Bronchial epithelial cell (primary cell): ENCODE data around the gene USP19. TPM values are rescaled to one million over a fixed set of nuclear protein-coding genes. Genes with fewer than 3 reads are reported as not detected.

Experiments used
- DNase-seq: peaks from one replicate; pipeline ENCODE4 v3.0.0-alpha.2; 2010; ENCODE audit warnings: low read depth
- FAIRE-seq: peaks from 2 replicates; lab custom pipeline; 2011; peaks lifted over from hg19 to GRCh38; lab: Jason Lieb, UNC
- H3K27me3 ChIP-seq: 2 replicates; pipeline ENCODE4 v1.5.1; 2011; ENCODE audit warnings: low read length; ENCODE audit not compliant: control insufficient read depth, insufficient read depth
- H3K36me3 ChIP-seq: 2 replicates; pipeline ENCODE4 v1.5.1; 2011; ENCODE audit warnings: low read length; ENCODE audit not compliant: control insufficient read depth, insufficient read depth
- H3K4me3 ChIP-seq: 2 replicates; pipeline ENCODE4 v1.5.1; 2011; ENCODE audit warnings: mild to moderate bottlenecking, low read depth, low read length, control low read depth
- total RNA-seq: library from RNA; depleted of rRNA; stranded (reverse); fragments of >200 nt; gene quantifications from 2 replicates; pipeline ENCODE4 v1.2.1, GENCODE V29; 2014
- TF ChIP-seq, protein P1 (sequence below): IDR thresholded peaks from 2 replicates; pipeline ENCODE4 v1.5.1; 2011; ENCODE audit warnings: mild to moderate bottlenecking, moderate library complexity, low read length, control low read depth, inconsistent platforms; ENCODE audit not compliant: insufficient read depth, severe bottlenecking

USP19 gene
- total RNA-seq, 1 donor from 2014 or later = 39.5 TPM

DNA sequence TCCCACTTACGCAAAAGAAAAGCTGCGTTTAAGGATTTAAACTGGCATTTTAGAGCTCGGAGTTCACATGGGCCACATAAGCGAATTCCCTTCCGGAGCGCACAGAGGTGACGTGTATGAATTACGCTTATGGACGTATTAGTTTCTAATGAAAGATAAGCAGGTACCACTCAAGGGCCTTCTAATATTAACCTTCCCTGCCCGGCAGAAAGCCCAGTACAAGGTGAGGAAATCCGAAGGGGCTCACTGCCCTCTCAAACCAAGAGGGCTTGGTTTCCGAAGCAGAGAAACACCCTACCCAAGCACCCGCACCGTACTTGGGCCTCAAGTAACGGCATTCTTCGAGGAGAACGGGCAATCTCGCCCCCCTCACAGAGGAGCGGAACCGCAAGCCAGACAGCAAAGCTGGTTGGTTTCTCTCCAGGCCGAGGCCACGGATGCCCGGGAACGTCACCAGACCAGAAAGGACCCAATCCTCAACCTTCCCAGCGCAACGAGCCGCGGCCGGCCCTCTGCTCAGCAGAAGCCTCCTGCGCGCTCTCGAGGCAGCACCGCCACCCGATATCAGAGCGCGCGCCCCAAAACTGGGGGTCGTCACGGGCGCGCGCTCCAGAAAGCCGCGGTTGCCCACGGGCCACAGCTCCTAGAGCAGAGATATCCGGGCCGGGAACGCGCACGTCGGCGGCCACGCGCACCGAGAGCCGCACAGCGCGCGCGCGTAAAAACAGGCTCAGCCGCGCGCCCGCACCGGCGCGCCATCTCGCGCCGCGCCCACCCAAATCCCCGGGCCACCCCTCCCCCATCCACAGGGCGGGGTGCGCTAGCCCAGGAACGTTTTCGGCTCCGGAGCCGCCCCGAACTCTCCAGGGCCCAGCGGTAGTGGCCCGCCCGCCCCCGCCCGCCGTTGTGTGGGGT, 27.4 kb downstream of the USP19 start:
- DNase-seq (peak; percentile 77), FAIRE-seq (no peak)
- Histone ChIP-seq H3K27me3 (no peaks in the 10 kb centered on the region), H3K36me3 (peaks cover 8% of the 10 kb centered on the region), H3K4me3 (peak overlapping the region; percentile 96)
- TF ChIP-seq, protein P1, sequence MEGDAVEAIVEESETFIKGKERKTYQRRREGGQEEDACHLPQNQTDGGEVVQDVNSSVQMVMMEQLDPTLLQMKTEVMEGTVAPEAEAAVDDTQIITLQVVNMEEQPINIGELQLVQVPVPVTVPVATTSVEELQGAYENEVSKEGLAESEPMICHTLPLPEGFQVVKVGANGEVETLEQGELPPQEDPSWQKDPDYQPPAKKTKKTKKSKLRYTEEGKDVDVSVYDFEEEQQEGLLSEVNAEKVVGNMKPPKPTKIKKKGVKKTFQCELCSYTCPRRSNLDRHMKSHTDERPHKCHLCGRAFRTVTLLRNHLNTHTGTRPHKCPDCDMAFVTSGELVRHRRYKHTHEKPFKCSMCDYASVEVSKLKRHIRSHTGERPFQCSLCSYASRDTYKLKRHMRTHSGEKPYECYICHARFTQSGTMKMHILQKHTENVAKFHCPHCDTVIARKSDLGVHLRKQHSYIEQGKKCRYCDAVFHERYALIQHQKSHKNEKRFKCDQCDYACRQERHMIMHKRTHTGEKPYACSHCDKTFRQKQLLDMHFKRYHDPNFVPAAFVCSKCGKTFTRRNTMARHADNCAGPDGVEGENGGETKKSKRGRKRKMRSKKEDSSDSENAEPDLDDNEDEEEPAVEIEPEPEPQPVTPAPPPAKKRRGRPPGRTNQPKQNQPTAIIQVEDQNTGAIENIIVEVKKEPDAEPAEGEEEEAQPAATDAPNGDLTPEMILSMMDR = no peak

DNA sequence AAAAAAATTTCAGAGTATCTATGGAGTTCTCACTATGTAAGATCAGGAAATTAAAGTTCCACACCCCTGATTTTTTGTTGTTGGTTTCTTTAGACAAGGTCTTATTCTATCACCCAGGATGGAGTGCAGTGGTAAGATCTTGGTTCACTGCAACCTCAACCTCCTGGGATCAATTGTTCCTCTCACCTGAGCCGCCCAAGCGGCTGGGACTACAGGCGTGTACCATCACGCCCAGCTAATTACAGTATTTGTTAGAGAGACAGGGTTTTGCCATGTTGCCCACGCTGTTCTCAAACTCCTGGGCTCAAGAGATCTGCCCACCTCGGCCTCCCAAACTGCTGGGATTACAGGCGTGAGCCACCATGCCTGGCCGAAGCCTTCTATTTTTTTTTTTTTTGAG, 39.2 kb downstream of the USP19 start:
- TF ChIP-seq, protein P1 = no peak
- DNase-seq = peak; percentile 42
- H3K4me3 ChIP-seq = no peak overlapping the region
- FAIRE-seq = no peak
- H3K27me3 ChIP-seq = no peaks in the 10 kb centered on the region
- H3K36me3 ChIP-seq = peaks cover 3% of the 10 kb centered on the region

DNA sequence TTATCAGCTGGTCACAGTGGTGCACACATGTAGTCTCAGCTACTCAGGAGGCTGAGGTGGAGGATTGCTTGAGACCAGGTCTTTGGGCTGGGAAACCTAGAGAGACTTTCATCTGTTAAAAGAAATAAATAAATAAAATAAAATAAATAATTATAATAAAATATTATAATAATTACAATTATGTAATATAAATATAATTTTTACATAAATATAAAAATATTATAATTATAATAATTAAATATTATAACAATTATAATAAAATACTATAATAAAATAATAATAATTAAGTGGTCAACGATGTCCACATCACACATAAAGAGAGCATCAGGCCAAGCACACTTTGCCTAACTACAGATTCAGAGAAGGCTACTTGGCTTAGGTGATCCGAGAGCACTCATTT, 41.4 kb downstream of the USP19 start:
- no peak for FAIRE-seq
- DNase-seq = no peak
- H3K4me3 ChIP-seq = no peak overlapping the region
- TF ChIP-seq, protein P1 = no peak
- peaks cover 8% of the 10 kb centered on the region for H3K36me3 ChIP-seq
- no peaks in the 10 kb centered on the region for H3K27me3 ChIP-seq

DNA sequence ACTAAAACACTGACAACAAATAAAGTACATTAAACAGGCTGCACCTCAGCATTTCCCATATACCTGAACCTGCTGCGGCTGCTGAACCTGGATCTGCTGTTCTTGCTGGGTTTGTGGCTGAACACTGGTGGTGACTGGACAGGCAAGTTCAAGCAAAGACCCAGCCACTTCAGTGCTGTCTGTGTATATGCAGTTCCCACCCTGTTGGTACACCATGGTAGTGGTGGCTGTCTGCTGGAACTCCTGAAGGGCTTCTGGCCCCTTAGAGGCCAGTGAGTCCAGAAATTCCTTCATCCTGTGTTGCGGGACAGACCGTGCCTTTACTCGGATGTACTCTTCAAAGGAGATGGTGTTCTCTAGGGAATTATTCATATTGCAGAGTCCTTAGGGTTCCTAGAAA, 44.0 kb downstream of the USP19 start:
- peaks cover 8% of the 10 kb centered on the region for H3K36me3 ChIP-seq
- no peak overlapping the region for H3K4me3 ChIP-seq
- H3K27me3 ChIP-seq = no peaks in the 10 kb centered on the region
- TF ChIP-seq, protein P1 = no peak
- no peak for FAIRE-seq
- peak; percentile 33 for DNase-seq

DNA sequence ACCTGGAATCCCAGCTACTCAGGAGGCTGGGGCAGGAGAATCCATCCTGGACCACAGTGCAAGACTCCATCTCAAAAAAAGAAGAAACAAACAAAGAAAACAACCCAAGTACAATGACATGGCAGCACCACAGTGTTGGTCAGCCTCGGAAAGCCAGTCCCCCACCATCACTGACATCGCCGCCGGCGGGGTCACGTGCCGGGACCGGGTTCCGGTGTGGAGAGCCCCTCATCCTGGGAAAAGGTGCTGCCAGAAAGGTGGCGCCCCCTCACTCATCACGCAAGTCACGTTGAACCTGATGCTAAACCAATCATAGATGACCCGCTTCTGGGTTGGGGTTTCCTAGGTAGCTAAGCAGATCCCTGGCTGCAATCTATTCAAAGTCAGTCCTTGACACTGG, 44.5 kb downstream of the USP19 start:
- Histone ChIP-seq H3K36me3 (peaks cover 13% of the 10 kb centered on the region), H3K27me3 (no peaks in the 10 kb centered on the region), H3K4me3 (no peak overlapping the region)
- TF ChIP-seq, protein P1 = no peak
- no peak for DNase-seq
- FAIRE-seq = no peak

Other genes starting within 250 kb of the USP19 start
- 9.5 and 11.8 TPM in 2 replicates for gene SLC25A20, start 221.9 kb downstream of the USP19 start, total RNA-seq
- 119 and 124 TPM in 2 replicates for gene ARIH2, start 202.0 kb downstream of the USP19 start, total RNA-seq
- 15.8 and 28.7 TPM in 2 replicates for gene P4HTM, start 130.6 kb downstream of the USP19 start, total RNA-seq
- 31.5 and 61.1 TPM in 2 replicates for gene WDR6, start 113.4 kb downstream of the USP19 start, total RNA-seq
- 34.2 and 44.0 TPM in 2 replicates for gene DALRD3, start 102.2 kb downstream of the USP19 start, total RNA-seq
- 36.3 and 58.9 TPM in 2 replicates for gene NDUFAF3, start 98.7 kb downstream of the USP19 start, total RNA-seq
- 270 and 478 TPM in 2 replicates for gene IMPDH2, start 91.4 kb downstream of the USP19 start, total RNA-seq
- gene QRICH1, start 26.8 kb downstream of the USP19 start, total RNA-seq = 39.2 and 52.0 TPM in 2 replicates
- gene QARS1, start 16.1 kb downstream of the USP19 start, total RNA-seq = 138 and 232 TPM in 2 replicates
- gene LAMB2, start 12.2 kb upstream of the USP19 start, total RNA-seq = 174 and 189 TPM in 2 replicates
- 19.1 and 19.5 TPM in 2 replicates for gene CCDC71, start 45.5 kb upstream of the USP19 start, total RNA-seq
- gene KLHDC8B, start 50.8 kb upstream of the USP19 start, total RNA-seq = 37.9 and 95.5 TPM in 2 replicates
- gene C3orf62, start 156.4 kb upstream of the USP19 start, total RNA-seq = 0.79 and 1.8 TPM in 2 replicates
- 25.5 and 28.5 TPM in 2 replicates for gene USP4, start 219.2 kb upstream of the USP19 start, total RNA-seq
- gene GPX1, start 237.5 kb upstream of the USP19 start, total RNA-seq = 533 and 633 TPM in 2 replicates